ENCODE measurements around the gene AHCYL2. TPM values are rescaled to one million over a fixed set of nuclear protein-coding genes. Genes with fewer than 3 reads are reported as not detected.
"Not testable (repeated sequence)": the region's sequence is repeated elsewhere in the genome, so short reads cannot be mapped to it uniquely, and the experiment has no call there.

AHCYL2 gene
- total RNA-seq, 3 donors from 2014 or later (not counting 1 experiment from before 2014, with no cell fraction given), result 11.6 to 15.2 (median 14.5) TPM

DNA sequence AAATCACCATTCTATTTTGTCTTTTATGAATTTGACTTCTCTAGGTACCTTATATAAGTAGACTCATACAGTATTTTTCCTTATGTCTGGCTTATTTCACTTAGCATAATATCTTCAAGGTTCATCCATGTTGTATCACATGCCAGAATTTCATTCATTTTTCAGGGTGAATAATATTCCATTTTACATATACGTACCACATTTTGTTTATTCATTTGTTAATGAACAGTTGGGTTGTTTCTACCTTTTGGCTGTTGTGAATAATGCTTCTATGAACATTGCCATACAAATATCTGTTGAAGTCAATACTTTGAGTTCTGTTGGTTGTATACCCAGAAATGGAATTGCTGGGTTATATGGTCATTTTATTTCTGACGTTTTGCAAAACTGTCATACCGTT, 20.7 kb downstream of the AHCYL2 start:
- ATAC-seq (no peak), DNase-seq (no peak)
- no peaks in the 10 kb centered on the region for H3K36me3 ChIP-seq (ENCODE audit: control insufficient read depth, insufficient read depth, low read length)
- intact Hi-C loops (cut with micrococcal nuclease), result no loop called here
- no peak overlapping the region for H3K4me3 ChIP-seq (ENCODE audit: low read length)
- H3K27me3 Mint-ChIP-seq (ENCODE audit: low read depth in 2 of 2), result no peaks in the 10 kb centered on the region
- H3K27me3 ChIP-seq (ENCODE audit: control insufficient read depth, insufficient read depth, low read length), result no peaks in the 10 kb centered on the region
- H3K4me1 ChIP-seq (ENCODE audit: control insufficient read depth, insufficient read depth, low read length), result no peaks in the 10 kb centered on the region
- H3K4me1 Mint-ChIP-seq, result peaks cover 0 to 1% of the 10 kb centered on the region in 2 donors
- WGBS (ENCODE audit: insufficient coverage), result no CpG with 5 or more reads among the region's 3 CpGs
- no peak overlapping the region for H3K27ac Mint-ChIP-seq
- H3K27ac ChIP-seq (ENCODE audit: low read length), result no peak overlapping the region
- TF ChIP-seq, protein P1, sequence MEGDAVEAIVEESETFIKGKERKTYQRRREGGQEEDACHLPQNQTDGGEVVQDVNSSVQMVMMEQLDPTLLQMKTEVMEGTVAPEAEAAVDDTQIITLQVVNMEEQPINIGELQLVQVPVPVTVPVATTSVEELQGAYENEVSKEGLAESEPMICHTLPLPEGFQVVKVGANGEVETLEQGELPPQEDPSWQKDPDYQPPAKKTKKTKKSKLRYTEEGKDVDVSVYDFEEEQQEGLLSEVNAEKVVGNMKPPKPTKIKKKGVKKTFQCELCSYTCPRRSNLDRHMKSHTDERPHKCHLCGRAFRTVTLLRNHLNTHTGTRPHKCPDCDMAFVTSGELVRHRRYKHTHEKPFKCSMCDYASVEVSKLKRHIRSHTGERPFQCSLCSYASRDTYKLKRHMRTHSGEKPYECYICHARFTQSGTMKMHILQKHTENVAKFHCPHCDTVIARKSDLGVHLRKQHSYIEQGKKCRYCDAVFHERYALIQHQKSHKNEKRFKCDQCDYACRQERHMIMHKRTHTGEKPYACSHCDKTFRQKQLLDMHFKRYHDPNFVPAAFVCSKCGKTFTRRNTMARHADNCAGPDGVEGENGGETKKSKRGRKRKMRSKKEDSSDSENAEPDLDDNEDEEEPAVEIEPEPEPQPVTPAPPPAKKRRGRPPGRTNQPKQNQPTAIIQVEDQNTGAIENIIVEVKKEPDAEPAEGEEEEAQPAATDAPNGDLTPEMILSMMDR (IDR thresholded peaks at IDR 0.05), result no peak
- H3K36me3 Mint-ChIP-seq, result no peaks in the 10 kb centered on the region
- H3K9me3 ChIP-seq (ENCODE audit: control insufficient read depth, insufficient read depth, low read length), result no peaks in the 10 kb centered on the region
- peaks cover 0 to 2% of the 10 kb centered on the region in 2 donors for H3K9me3 Mint-ChIP-seq
- no peak overlapping the region for H3K4me3 Mint-ChIP-seq

DNA sequence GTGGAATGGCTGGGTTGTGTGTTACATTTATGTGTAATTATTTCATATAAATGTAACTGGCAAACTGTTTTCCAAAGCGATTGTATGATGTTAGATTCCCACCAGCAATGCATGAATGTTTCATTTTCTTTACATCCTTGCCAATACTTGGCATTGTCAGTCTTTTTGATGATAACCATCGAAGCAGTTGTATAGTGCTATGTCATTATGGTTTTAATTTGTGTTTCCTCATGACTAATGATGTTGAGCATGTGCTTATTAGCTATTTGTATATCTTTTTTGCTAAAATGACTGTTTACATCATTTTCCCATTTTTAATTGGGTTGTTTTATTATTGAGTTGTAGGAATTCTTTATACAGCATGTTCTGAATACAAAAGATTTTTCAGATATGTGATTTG, 22.3 kb downstream of the AHCYL2 start:
- no peaks in the 10 kb centered on the region for H3K4me1 Mint-ChIP-seq
- intact Hi-C loops (cut with micrococcal nuclease), result no loop called here
- ATAC-seq (no peak), DNase-seq (no peak)
- Histone ChIP-seq H3K36me3 (ENCODE audit: control insufficient read depth, insufficient read depth, low read length) (no peaks in the 10 kb centered on the region), H3K27ac (ENCODE audit: low read length) (no peak overlapping the region), H3K9me3 (ENCODE audit: control insufficient read depth, insufficient read depth, low read length) (no peaks in the 10 kb centered on the region), H3K4me1 (ENCODE audit: control insufficient read depth, insufficient read depth, low read length) (no peaks in the 10 kb centered on the region), H3K4me3 (ENCODE audit: low read length) (no peak overlapping the region), H3K27me3 (ENCODE audit: control insufficient read depth, insufficient read depth, low read length) (no peaks in the 10 kb centered on the region)
- no peak overlapping the region for H3K4me3 Mint-ChIP-seq
- H3K27ac Mint-ChIP-seq, result no peak overlapping the region
- peaks cover 0 to 2% of the 10 kb centered on the region in 2 donors for H3K9me3 Mint-ChIP-seq
- 72% methylated on average over 2 of the region's 2 CpGs for WGBS (ENCODE audit: insufficient coverage)
- no peaks in the 10 kb centered on the region for H3K27me3 Mint-ChIP-seq (ENCODE audit: low read depth in 2 of 2)
- H3K36me3 Mint-ChIP-seq, result no peaks in the 10 kb centered on the region
- TF ChIP-seq, protein P1 (IDR thresholded peaks at IDR 0.05), result no peak

DNA sequence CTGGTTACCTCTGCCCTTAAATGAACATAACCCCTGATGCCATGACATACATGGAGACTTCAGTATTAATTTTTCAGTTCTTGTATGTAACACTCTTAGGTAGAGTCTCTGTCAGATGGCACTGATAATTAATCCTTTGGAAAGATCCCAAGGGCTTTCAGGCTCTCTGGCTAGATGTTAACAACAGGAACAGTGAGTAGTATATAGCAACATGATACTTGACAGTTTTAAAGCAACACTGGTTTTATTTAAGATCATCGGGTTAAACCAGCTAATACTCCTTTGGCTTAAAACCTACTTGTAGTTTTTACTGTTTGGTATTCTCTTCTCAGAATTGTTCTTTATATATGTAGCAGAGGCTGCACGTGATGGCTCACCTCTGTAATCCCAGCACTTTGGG, 27.3 kb downstream of the AHCYL2 start:
- H3K4me1 Mint-ChIP-seq, result no peaks in the 10 kb centered on the region
- no peaks in the 10 kb centered on the region for H3K9me3 ChIP-seq (ENCODE audit: control insufficient read depth, insufficient read depth, low read length)
- no peaks in the 10 kb centered on the region for H3K9me3 Mint-ChIP-seq
- no peak overlapping the region for H3K4me3 ChIP-seq (ENCODE audit: low read length)
- no peaks in the 10 kb centered on the region for H3K4me1 ChIP-seq (ENCODE audit: control insufficient read depth, insufficient read depth, low read length)
- DNase-seq (no peak), ATAC-seq (no peak)
- TF ChIP-seq, protein P1 (IDR thresholded peaks at IDR 0.05), result no peak
- H3K36me3 ChIP-seq (ENCODE audit: control insufficient read depth, insufficient read depth, low read length), result no peaks in the 10 kb centered on the region
- H3K27me3 ChIP-seq (ENCODE audit: control insufficient read depth, insufficient read depth, low read length), result no peaks in the 10 kb centered on the region
- intact Hi-C loops (cut with micrococcal nuclease), result no loop called here
- WGBS (ENCODE audit: insufficient coverage), result 67% methylated on average over 1 of the region's 2 CpGs
- no peaks in the 10 kb centered on the region for H3K36me3 Mint-ChIP-seq
- no peak overlapping the region for H3K4me3 Mint-ChIP-seq
- H3K27ac ChIP-seq (ENCODE audit: low read length), result no peak overlapping the region
- H3K27ac Mint-ChIP-seq, result no peak overlapping the region
- no peaks in the 10 kb centered on the region for H3K27me3 Mint-ChIP-seq (ENCODE audit: low read depth in 2 of 2)

DNA sequence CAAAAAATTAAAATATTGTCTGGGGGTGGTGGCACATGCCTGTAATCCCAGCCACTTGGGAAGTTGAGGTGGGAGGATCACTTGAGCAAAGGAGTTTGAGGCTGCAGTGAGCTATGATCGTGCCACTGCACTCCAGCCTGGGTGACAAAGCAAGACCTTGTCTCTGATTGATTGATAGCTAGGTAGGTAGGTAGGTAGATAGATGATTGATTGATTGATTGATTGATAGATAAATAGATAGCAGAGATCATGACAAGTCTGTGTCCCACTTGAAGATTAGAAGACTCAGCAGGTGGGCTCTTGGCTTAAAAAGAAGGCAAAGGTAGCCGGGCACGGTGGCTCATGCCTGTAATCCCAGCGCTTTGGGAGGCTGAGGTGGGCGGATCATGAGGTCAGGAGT, 27.8 kb downstream of the AHCYL2 start:
- H3K4me1 Mint-ChIP-seq; H3K4me1 ChIP-seq (ENCODE audit: control insufficient read depth, insufficient read depth, low read length); intact Hi-C loops (cut with micrococcal nuclease); H3K4me3 Mint-ChIP-seq; ATAC-seq; H3K9me3 Mint-ChIP-seq; H3K27me3 ChIP-seq (ENCODE audit: control insufficient read depth, insufficient read depth, low read length); H3K27ac Mint-ChIP-seq; H3K27me3 Mint-ChIP-seq (ENCODE audit: low read depth in 2 of 2); DNase-seq; H3K4me3 ChIP-seq (ENCODE audit: low read length); H3K36me3 ChIP-seq (ENCODE audit: control insufficient read depth, insufficient read depth, low read length); H3K9me3 ChIP-seq (ENCODE audit: control insufficient read depth, insufficient read depth, low read length); H3K27ac ChIP-seq (ENCODE audit: low read length); H3K36me3 Mint-ChIP-seq: not testable (repeated sequence)
- WGBS (ENCODE audit: insufficient coverage), result 98% methylated on average over 5 of the region's 5 CpGs

All from natural killer cell (primary cell).